Measurements from ENCODE around the gene TMA7.

DNA sequence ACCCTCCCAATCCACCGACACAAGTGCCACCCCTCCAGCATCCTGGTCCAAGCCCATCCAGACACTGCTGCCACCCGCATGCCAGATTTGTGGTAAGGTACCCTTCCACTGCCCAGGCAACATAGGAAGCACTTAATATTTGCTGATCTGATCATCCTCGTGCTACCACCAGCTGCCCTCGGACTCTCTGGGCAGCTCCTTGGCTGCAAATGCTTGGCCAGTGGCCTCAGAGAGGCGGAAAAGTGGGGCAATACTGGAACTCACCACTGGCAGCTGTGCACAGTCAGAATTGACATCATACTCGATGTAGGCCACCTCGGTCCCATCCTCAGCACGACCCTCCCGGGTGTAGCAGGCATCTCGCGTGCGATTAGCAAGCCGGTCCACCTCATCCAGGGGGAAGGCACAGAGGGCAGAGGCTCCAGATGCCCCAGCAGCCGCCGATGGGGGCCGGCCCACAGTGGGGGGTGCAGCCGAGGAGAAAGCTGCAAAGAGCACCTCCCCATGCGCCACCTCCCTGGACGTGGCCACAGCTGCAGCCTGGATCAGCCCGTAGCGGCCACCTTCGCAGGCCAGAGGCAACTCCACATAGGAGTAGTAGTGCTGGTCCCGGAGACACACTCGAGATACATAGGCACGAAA lies 16.7 kb upstream of the TMA7 start:
- TF ChIP-seq, protein P1, sequence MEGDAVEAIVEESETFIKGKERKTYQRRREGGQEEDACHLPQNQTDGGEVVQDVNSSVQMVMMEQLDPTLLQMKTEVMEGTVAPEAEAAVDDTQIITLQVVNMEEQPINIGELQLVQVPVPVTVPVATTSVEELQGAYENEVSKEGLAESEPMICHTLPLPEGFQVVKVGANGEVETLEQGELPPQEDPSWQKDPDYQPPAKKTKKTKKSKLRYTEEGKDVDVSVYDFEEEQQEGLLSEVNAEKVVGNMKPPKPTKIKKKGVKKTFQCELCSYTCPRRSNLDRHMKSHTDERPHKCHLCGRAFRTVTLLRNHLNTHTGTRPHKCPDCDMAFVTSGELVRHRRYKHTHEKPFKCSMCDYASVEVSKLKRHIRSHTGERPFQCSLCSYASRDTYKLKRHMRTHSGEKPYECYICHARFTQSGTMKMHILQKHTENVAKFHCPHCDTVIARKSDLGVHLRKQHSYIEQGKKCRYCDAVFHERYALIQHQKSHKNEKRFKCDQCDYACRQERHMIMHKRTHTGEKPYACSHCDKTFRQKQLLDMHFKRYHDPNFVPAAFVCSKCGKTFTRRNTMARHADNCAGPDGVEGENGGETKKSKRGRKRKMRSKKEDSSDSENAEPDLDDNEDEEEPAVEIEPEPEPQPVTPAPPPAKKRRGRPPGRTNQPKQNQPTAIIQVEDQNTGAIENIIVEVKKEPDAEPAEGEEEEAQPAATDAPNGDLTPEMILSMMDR (IDR thresholded peaks at IDR 0.05; ENCODE audit: poor library complexity, severe bottlenecking) = no peak
- no peak for TF ChIP-seq EZH2 (IDR thresholded peaks at IDR 0.05; ENCODE audit: borderline replicate concordance, insufficient read depth, low read length, poor library complexity, severe bottlenecking)
- TF ChIP-seq EP300 (conservative IDR thresholded peaks at IDR 0.05; ENCODE audit: poor library complexity, severe bottlenecking) = no peak
- no peak for TF ChIP-seq MXI1 (conservative IDR thresholded peaks at IDR 0.05; ENCODE audit: poor library complexity, severe bottlenecking)
- no peak for TF ChIP-seq POLR2AphosphoS5 (IDR thresholded peaks at IDR 0.05)
- TF ChIP-seq, protein P2, sequence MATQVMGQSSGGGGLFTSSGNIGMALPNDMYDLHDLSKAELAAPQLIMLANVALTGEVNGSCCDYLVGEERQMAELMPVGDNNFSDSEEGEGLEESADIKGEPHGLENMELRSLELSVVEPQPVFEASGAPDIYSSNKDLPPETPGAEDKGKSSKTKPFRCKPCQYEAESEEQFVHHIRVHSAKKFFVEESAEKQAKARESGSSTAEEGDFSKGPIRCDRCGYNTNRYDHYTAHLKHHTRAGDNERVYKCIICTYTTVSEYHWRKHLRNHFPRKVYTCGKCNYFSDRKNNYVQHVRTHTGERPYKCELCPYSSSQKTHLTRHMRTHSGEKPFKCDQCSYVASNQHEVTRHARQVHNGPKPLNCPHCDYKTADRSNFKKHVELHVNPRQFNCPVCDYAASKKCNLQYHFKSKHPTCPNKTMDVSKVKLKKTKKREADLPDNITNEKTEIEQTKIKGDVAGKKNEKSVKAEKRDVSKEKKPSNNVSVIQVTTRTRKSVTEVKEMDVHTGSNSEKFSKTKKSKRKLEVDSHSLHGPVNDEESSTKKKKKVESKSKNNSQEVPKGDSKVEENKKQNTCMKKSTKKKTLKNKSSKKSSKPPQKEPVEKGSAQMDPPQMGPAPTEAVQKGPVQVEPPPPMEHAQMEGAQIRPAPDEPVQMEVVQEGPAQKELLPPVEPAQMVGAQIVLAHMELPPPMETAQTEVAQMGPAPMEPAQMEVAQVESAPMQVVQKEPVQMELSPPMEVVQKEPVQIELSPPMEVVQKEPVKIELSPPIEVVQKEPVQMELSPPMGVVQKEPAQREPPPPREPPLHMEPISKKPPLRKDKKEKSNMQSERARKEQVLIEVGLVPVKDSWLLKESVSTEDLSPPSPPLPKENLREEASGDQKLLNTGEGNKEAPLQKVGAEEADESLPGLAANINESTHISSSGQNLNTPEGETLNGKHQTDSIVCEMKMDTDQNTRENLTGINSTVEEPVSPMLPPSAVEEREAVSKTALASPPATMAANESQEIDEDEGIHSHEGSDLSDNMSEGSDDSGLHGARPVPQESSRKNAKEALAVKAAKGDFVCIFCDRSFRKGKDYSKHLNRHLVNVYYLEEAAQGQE (IDR thresholded peaks at IDR 0.05; ENCODE audit: borderline replicate concordance) = no peak
- no peak for TF ChIP-seq TAF1 (IDR thresholded peaks at IDR 0.05; ENCODE audit: low read depth)
- TF ChIP-seq RAD21 (conservative IDR thresholded peaks at IDR 0.05) = no peak
- no peak for TF ChIP-seq SMC3 (conservative IDR thresholded peaks at IDR 0.05; ENCODE audit: poor library complexity)

Measured in neural cell (in vitro differentiated cells).